ENCODE results near the gene VSX1.
A peak's percentile ranks its signal among the peaks of the same experiment; 100 is the strongest.

Gene VSX1

GRCh38 chr20:25065625-25066338 lies 16.2 kb downstream of the VSX1 start:
- peak; percentile 75 to 77 for ATAC-seq

- no peak for ATAC-seq
These were observed 16.8 kb downstream of the VSX1 start for GRCh38 chr20:25065072-25065624.

- ATAC-seq = no peak
These were observed 17.3 kb downstream of the VSX1 start for GRCh38 chr20:25064561-25065071.

- no peak for ATAC-seq
These were observed 18.0 kb downstream of the VSX1 start for GRCh38 chr20:25063981-25064380.

- no peak for ATAC-seq
These were observed 18.4 kb downstream of the VSX1 start for GRCh38 chr20:25063546-25063945.

- no peak for ATAC-seq
These were observed 19.1 kb downstream of the VSX1 start for GRCh38 chr20:25062841-25063240.

- ATAC-seq = no peak
These were observed 20.0 kb downstream of the VSX1 start for GRCh38 chr20:25061821-25062530.

GRCh38 chr20:25061103-25061799 lies 20.7 kb downstream of the VSX1 start:
- ATAC-seq = no peak

GRCh38 chr20:25059866-25060465 lies 22.0 kb downstream of the VSX1 start:
- no peak for ATAC-seq

- ATAC-seq = no peak
These were observed 22.8 kb downstream of the VSX1 start for GRCh38 chr20:25058847-25059810.

GRCh38 chr20:25058051-25058846 lies 23.7 kb downstream of the VSX1 start, which contains the start of gene ACSS1:
Gene ACSS1 (minus strand): TSS chr20:25058139. CDS start chr20:25058102, 37 bp downstream.
- ATAC-seq = peak; percentile 67 to 75

- peak; percentile 37 to 42 for ATAC-seq
These were observed 24.5 kb downstream of the VSX1 start for GRCh38 chr20:25057234-25058050.

- no peak for ATAC-seq
These were observed 25.2 kb downstream of the VSX1 start for GRCh38 chr20:25056690-25057233.

- peak in 1 of 2 donors; percentile 42 for ATAC-seq
These were observed 26.0 kb downstream of the VSX1 start for GRCh38 chr20:25055711-25056495.

- no peak for ATAC-seq
These were observed 26.8 kb downstream of the VSX1 start for GRCh38 chr20:25054995-25055629.

GRCh38 chr20:25054096-25054820 lies 27.7 kb downstream of the VSX1 start:
- ATAC-seq = no peak
